NCI-H187 treated with DMSO at 0.1 percent for 48 hours (cell line): ENCODE data around the gene FRY.
"Not testable (repeated sequence)": the region's sequence is repeated elsewhere in the genome, so short reads cannot be mapped to it uniquely, and the experiment has no call there.

Experiments
- DNase-seq: peaks from one replicate; lab custom pipeline; 2025; lab: John Stamatoyannopoulos, UW

Gene FRY

GRCh38 chr13:32041429-32041828 is 9.9 kb downstream of the FRY start:
- DNase-seq, result no peak

- DNase-seq, result no peak
These were observed 11.0 kb downstream of the FRY start for GRCh38 chr13:32042551-32042950.

DNA sequence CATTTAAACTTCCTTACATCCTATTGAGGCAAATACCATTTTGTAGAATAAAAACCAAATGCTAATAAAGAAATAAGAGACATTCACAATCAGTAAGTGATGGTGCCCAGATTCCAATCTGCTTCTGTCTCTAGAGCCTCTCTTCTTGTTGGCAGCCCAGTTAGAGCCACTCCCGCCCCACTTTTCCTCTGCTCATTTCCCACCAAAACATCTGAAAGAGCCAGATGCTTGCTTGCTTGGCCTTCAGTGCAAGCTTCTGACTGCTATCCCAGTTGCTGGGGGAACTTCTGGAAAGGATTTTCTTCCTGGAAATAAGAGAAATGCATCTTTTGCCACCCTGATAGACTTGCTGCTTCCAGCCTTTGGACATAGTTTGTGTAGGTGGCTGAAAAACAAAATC is 12.9 kb downstream of the FRY start:
- no peak for DNase-seq

- DNase-seq, result no peak
These were observed 14.0 kb downstream of the FRY start for GRCh38 chr13:32045537-32045936.

DNA sequence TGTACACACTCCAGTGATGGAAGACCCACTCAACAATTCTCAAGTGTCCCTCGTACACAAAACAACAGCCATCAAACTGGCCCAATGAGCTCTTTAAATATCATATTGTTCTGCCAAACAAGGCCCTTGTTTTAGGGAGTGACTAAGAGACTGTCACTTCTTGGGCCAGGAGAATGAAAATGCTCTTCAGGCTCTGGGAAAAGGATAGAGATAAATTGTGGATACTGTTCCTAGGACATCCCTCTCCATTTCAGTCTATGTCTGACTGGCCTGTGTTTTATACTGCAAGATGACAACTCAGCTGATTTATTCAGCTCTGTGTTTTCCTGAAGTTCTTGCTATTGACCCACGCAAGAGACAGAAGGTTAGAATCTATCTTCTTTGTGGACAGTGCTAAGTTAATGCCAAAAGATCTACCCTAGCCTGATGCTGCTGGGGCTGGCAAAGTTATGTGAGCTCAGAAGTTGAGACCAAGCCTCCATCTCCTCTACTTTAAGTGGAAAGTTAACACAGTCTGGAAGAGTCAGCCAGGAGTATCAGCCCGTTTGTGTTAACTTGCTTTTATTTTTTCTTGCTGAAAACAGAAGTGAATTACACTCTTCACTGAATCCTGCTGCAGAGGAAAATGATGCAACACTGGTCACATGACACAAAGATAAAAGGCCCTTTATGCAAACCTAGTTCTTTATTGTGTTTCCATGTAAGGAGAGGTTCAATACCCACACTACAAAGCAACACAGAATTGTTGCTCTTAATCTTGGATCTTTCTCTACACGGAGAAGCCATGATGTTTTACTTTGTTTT is 14.6 kb downstream of the FRY start:
- DNase-seq, result peak; percentile 77

DNA sequence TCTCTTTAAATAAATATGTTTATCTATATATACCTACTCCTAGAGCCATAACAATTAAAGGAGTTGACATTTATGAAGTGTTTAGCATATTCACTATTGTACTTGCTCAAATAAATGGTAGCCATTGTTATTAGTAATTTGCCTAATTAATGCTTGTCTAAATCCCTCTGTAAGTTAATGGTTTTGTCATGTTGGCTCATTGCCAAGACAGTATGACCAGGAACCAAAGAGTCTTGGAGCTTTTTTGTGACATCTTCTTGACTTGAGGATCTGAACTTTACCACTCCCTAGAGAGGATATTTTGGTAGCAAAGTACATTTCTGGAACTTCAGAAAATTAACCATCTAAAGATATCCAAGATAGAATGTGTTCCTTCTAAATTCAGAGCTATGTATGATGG is 15.5 kb downstream of the FRY start:
- no peak for DNase-seq

DNA sequence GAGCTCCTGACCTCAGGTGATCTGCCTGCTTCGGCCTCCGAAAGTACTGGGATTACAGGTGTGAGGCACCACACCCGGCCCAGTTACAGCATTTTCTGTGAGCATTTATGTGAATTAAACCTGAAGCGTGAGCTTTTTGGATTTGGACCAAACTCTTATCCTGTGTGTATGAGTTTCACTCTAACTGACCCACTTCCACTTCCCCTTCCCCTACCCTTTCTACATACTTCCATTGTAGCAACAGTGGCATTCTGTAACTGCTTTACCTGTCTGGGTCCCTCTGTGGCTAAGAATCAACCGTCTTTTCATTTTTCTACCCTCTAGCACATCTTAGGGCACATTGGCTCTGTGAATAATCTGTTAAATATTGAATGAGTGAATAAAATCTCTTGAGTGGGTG is 16.2 kb downstream of the FRY start:
- DNase-seq, result no peak

DNA sequence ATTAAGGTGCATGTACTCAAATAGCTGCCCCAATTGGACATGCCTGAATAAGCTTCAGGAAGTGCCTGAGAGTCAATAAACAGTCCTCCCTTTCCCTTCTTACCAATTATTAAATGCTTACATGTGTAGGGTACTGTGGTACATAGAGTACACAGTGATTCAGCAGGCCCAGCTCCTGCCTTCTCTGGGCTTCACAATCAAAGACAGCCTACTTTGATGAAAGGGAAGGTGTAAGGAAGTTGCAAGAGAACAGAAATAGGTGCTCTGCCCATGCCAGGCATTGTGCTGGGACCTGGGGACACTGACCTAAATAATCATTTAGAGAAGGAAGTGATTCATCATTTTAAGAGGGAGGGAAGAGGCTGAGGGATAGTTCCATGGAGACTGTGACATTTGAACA is 17.2 kb downstream of the FRY start:
- no peak for DNase-seq

DNA sequence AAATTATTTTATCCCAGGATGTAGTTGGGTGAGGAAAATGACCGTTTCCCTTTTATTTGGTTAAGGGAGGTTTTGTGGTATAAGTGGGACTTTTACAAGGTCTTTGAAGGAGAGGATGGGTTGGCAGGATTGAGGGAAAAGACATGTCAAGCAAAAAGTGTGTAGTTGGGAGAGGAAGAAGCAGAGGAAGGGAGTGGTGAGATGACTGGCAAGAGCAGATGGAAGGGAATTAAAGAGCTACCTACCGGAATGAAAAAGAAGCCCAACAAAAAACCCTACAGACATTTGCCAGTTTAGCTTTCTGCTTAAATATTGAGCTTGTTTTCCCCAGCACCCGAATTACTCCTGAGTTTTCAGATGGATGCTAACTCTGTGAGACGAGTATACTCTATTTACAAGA is 19.6 kb downstream of the FRY start:
- no peak for DNase-seq

- DNase-seq, result no peak
These were observed 24.7 kb downstream of the FRY start for GRCh38 chr13:32056316-32056715.

GRCh38 chr13:32057325-32057724 is 25.8 kb downstream of the FRY start:
- DNase-seq, result not testable (repeated sequence)

DNA sequence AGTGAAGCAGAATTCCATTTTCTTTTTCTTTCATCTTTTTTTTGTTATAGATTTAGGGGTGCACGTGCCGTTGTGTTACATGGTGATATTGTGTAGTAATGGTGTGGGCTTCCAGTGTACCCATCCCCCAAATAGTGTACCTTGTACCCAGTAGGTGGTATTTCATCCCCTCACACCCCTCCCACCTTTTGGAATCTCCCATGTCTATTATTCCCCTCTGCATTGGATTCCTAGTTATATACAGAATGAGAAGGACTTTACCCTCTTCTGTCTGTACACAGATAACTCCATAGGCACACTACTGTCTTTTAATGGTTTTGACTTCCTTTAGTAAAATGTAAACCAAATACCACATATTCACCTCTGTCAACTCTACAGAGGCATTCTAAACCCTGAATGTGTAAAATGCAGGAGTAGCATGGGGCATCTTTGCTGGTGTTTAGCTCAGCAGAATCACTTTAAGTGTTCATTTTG is 28.0 kb downstream of the FRY start:
- DNase-seq, result no peak

- DNase-seq, result no peak
These were observed 28.9 kb downstream of the FRY start for GRCh38 chr13:32060401-32060878.

DNA sequence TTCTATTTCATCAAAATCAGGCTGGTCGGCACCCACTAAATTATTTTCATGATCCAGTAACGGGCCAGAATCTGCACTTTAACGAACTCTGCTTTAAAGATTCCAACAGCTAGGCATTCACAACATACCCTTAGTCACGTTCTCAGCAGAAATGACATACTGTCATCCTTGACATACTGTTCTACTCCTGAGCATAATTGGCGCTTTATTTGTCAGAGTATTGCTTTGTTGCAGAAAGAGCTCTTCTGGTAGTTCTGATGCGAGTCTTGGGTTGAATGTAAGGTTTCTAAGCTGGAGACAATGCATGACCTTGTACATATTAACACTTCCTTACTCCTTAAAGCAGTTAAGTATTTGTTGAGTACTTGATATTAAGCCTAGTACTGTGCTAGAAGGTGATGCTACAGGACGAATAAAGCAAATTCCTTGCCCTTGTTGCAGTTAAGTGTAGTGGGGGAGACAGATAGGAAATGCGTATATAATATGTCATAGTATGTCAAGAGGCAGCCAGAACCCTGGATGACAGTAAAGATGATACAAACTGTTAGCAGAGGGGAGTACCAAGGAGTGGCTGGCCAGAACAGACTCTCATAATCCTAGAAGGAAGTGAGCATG is 32.2 kb downstream of the FRY start:
- no peak for DNase-seq

DNA sequence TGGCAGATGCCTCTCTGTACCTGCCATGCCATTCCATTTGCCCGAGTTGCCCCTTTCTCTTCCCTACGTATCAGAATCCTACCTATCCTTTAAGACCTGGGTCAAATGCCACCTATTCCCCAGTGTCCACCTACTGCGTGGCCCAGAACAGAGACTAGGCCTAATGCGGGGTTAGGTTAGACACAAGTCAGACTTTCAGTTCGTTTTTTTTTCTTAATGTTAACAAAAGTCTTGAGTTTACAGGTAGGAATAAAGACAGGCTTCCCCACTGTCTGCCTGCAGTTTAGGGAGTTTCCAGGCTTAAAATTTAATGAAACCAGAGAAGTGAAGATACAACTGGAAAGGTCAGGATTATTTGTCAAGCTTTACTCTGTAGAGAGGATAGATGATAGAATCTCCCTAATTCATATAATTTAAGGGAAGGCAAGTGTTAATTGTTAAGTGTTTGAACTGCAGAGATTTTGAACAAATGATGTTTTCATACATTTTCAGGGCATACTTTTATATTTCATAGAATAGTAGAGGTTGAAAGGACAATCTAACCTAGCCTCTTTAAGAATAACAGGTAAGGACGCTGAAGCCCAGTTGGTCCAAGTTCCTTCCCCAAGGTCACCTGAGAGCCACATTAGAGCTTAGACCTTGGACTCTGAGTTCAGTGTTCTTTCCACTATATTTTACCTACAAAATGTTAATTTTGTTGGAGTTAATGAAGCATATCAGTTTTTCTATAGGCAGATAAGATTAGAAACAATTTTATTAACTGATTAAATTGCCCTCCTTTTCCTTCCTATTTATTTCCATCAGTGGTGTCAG is 35.8 kb downstream of the FRY start:
- no peak for DNase-seq

- DNase-seq, result no peak
These were observed 36.7 kb downstream of the FRY start for GRCh38 chr13:32068255-32068654.

- no peak for DNase-seq
These were observed 41.7 kb downstream of the FRY start for GRCh38 chr13:32073180-32073864.

DNA sequence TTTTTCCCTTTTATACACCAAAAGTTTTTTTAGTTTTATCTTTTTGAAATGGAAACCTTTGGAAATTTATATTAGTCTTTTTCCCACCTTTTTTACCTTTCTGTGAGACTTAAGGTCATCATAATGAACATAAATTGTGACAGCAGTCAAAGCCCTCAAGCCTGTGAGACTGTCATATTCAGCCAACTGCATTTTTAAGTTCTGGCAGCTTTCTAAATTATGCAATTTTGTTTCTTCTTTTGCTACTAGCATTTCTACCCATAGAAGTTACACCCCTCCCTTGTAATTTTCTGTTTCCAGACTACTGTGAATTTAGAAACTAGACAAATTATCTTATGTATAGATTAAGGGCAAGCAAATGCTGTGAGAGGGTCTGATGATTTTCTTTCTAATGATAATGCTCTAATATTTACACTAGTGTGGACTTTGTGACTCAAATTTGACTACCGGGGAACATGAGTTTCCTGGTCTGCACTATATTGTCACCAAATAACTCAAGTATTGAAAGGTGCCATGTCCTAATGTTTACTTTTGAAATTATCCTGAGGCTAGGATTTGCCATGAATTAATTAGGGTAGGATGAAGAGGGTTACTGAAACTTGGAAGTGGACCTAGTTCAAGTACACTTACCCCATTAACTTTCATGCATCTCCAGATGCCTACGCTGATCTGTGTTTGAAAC is 43.7 kb downstream of the FRY start:
- no peak for DNase-seq

DNA sequence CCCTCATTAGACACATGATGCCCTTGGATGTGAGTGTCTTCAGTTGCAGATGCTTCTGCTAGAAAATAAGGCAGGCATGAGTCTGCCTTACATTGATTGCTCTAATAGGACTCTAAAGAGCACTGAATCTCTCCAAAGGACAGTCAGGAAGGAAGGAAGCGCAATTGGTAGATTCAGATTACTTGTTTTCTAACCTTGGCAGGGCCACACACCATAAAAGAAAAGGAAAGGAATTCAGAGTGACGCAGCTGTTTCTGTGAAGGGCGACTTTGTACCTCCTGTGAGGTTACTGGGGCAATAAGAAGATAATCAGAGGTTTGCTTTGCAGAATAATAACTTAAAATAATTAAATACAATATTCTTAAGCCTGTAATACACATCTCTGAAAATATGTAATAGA is 48.0 kb downstream of the FRY start:
- no peak for DNase-seq

DNA sequence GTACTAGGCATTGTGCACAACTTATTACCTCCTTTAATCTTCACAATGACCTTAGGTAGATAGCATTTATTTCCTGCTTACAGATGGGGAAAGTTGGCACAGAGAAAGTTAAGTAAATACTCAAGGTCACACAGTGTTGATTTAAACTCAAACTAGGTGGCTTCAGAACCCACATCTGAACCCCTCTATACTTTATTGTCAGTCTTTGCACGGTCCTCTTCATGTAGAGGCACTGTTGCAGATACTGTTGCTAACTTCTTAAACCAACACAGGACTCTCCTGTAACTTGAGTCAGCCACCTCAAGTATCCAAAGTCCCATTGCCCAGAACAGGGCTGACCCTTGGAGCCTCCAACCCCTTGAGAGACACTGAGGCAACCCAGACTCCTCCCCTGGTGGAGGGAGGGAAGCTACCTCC is 48.8 kb downstream of the FRY start:
- DNase-seq, result no peak

DNA sequence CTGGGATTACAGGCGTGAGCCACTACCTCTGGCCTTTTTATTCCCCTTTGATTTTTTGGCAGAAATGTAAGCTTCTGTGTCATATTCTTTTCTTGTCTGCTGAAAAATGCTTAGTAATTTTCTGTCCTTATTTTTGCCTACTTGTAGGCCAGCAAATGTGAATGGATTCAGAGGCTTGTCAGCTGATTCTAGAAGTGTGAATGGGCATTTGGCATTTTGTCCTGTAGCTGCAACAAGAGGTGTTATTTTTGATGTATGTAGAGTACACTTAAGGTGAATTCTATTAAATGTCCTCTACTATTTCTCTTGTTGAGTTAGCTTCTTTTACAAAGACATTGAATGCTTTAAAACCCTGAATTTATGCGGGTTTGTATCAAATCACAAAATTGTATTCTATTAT is 50.0 kb downstream of the FRY start:
- DNase-seq, result no peak

GRCh38 chr13:32086366-32086765 is 54.8 kb downstream of the FRY start:
- no peak for DNase-seq
